H1 (cell line): ENCODE measurements around the gene ACAT2. TPM values are rescaled to one million over a fixed set of nuclear protein-coding genes. Genes with fewer than 3 reads are reported as not detected.
"Not testable (repeated sequence)": the region's sequence is repeated elsewhere in the genome, so short reads cannot be mapped to it uniquely, and the experiment has no call there.

Experiments used
- CTCF ChIA-PET: fragments of 300-600 bp; sonication (Branson Sonifier 250); formaldehyde crosslinking; loops from one replicate; lab custom pipeline; 2021; ENCODE audit not compliant: partially characterized antibody; lab: Charles Lee
- POLR2A ChIA-PET: fragments of 300-600 bp; sonication (Branson Sonifier 250); formaldehyde crosslinking; loops from one replicate; lab custom pipeline; 2021; ENCODE audit warnings: inconsistent platforms; ENCODE audit not compliant: partially characterized antibody; lab: Charles Lee
- DNase-seq, 2 experiments: peaks; one replicate each; pipeline versions ENCODE4 v3.0.0 to v3.0.0-alpha.2; 2010 to 2022; ENCODE audit warnings: low spot score in 2 of 2, low read depth in 1 of 2, mixed read lengths in 1 of 2
- FAIRE-seq: peaks from 2 replicates; lab custom pipeline; 2011; peaks lifted over from hg19 to GRCh38; lab: Jason Lieb, UNC
- H2AFZ ChIP-seq: 2 replicates; pipeline ENCODE4 v1.8.1; 2012; ENCODE audit warnings: low read length, inconsistent platforms
- H2AK5ac ChIP-seq: 2 replicates; pipeline ENCODE4 v1.6.1; 2013; ENCODE audit warnings: low read depth, low read length
- H2BK120ac ChIP-seq: replicated peaks from 2 replicates; pipeline ENCODE3; 2013; ENCODE audit warnings: low read depth, low read length, inconsistent platforms
- H2BK12ac ChIP-seq: 2 replicates; pipeline ENCODE4 v1.6.1; 2013; ENCODE audit warnings: low read depth, low read length
- H2BK15ac ChIP-seq: 2 replicates; pipeline ENCODE4 v1.6.1; 2013; ENCODE audit warnings: low read length
- H2BK20ac ChIP-seq: 2 replicates; pipeline ENCODE4 v1.6.1; 2013; ENCODE audit warnings: low read length
- H2BK5ac ChIP-seq: 2 replicates; pipeline ENCODE4 v1.6.1; 2013; ENCODE audit warnings: low read depth, low read length
- H3K14ac ChIP-seq: 2 replicates; pipeline ENCODE4 v1.6.1; 2013; ENCODE audit warnings: inconsistent platforms; ENCODE audit not compliant: insufficient read length
- H3K18ac ChIP-seq: 2 replicates; pipeline ENCODE4 v1.6.1; 2013; ENCODE audit warnings: low read length; ENCODE audit errors: extremely low read depth
- H3K23ac ChIP-seq: 2 replicates; pipeline ENCODE4 v1.6.1; 2013; ENCODE audit warnings: inconsistent platforms; ENCODE audit not compliant: insufficient read length
- H3K23me2 ChIP-seq: 2 replicates; pipeline ENCODE4 v1.6.1; 2013; ENCODE audit warnings: low read depth, low read length
- H3K27ac ChIP-seq: 2 replicates; pipeline ENCODE4 v1.6.1; 2011; ENCODE audit warnings: low read depth, low read length, inconsistent platforms
- H3K27me3 ChIP-seq, 4 experiments: replicated peaks in 1 of 4; 1 replicate in 1 of 4; 2 replicates in 3 of 4; pipeline versions ENCODE4 v1.6.1 to v1.8.1; 2011 to 2013; ENCODE audit warnings: low read length in 3 of 4, mild to moderate bottlenecking in 3 of 4, inconsistent platforms in 2 of 4, mixed read lengths in 2 of 4, moderate library complexity in 1 of 4; ENCODE audit not compliant: control insufficient read depth in 3 of 4, insufficient read depth in 3 of 4; ENCODE audit errors: extremely low read depth in 1 of 4
- H3K36me3 ChIP-seq, 4 experiments: 2 replicates each; pipeline versions ENCODE4 v1.6.1 to v1.8.1; 2011 to 2013; ENCODE audit warnings: mild to moderate bottlenecking in 4 of 4, low read length in 3 of 4, moderate library complexity in 2 of 4, control low read depth in 1 of 4, inconsistent platforms in 1 of 4; ENCODE audit not compliant: insufficient read depth in 4 of 4, control insufficient read depth in 2 of 4
- H3K4ac ChIP-seq: replicated peaks from 2 replicates; pipeline ENCODE3; 2013; ENCODE audit warnings: low read length, low read depth, mixed read lengths, inconsistent platforms; ENCODE audit not compliant: insufficient read length
- H3K4me1 ChIP-seq, 4 experiments: replicated peaks in 1 of 4; 1 replicate in 1 of 4; 2 replicates in 3 of 4; pipeline versions ENCODE4 v1.6.1 to v1.8.1; 2011 to 2013; ENCODE audit warnings: low read length in 3 of 4, inconsistent platforms in 2 of 4, mixed read lengths in 1 of 4; ENCODE audit not compliant: insufficient read depth in 4 of 4, control insufficient read depth in 3 of 4
- H3K4me2 ChIP-seq, 2 experiments: 2 replicates each; pipeline versions ENCODE4 v1.6.1 to v1.8.1; 2011 to 2013; ENCODE audit warnings: low read depth in 2 of 2, low read length in 2 of 2, control low read depth in 1 of 2, inconsistent platforms in 1 of 2, mild to moderate bottlenecking in 1 of 2; ENCODE audit not compliant: insufficient read depth in 1 of 2
- H3K4me3 ChIP-seq, 4 experiments: fragments of 200-600, 300-600 bp in 1 of 4; sonication (generic), shearing (Covaris generic), sonication (Bioruptor Twin) in 1 of 4; 2 replicates each; pipeline versions ENCODE4 v1.5.1 to v1.8.1; 2011 to 2016; ENCODE audit warnings: low read length in 4 of 4, low read depth in 3 of 4, control low read depth in 2 of 4, inconsistent platforms in 2 of 4, mild to moderate bottlenecking in 2 of 4, mixed read lengths in 1 of 4, moderate library complexity in 1 of 4; ENCODE audit not compliant: insufficient read depth in 2 of 4; ENCODE audit errors: extremely low read depth in 1 of 4
- H3K56ac ChIP-seq: replicated peaks from 2 replicates; pipeline ENCODE3; 2013; ENCODE audit warnings: low read depth, mild to moderate bottlenecking, mixed read lengths, low read length, inconsistent platforms; ENCODE audit not compliant: insufficient read length
- H3K79me1 ChIP-seq: 2 replicates; pipeline ENCODE4 v1.6.1; 2013; ENCODE audit warnings: low read depth, low read length, control low read depth
- H3K79me2 ChIP-seq, 2 experiments: 2 replicates each; pipeline versions ENCODE4 v1.6.1 to v1.8.1; 2012 to 2013; ENCODE audit warnings: low read length in 2 of 2, mild to moderate bottlenecking in 2 of 2, inconsistent platforms in 1 of 2; ENCODE audit not compliant: insufficient read depth in 2 of 2, control insufficient read depth in 1 of 2
- H3K9ac ChIP-seq, 4 experiments: replicated peaks in 1 of 4; 1 replicate in 1 of 4; 2 replicates in 3 of 4; pipeline versions ENCODE4 v1.6.1 to v1.8.1; 2011 to 2013; ENCODE audit warnings: low read depth in 3 of 4, low read length in 3 of 4, control low read depth in 2 of 4, mild to moderate bottlenecking in 2 of 4, moderate library complexity in 2 of 4, inconsistent platforms in 1 of 4; ENCODE audit errors: extremely low read depth in 1 of 4
- H3K9me3 ChIP-seq, 2 experiments: 2 replicates each; pipeline versions ENCODE4 v1.6.1 to v1.8.1; 2012 to 2013; ENCODE audit warnings: mild to moderate bottlenecking in 2 of 2, moderate library complexity in 2 of 2, control low read depth in 1 of 2, inconsistent platforms in 1 of 2, low read depth in 1 of 2, low read length in 1 of 2, mixed read lengths in 1 of 2; ENCODE audit not compliant: insufficient read depth in 2 of 2
- H4K20me1 ChIP-seq, 2 experiments: replicated peaks in 1 of 2; 2 replicates each; pipeline versions ENCODE3 to v1.8.1; 2011 to 2013; ENCODE audit warnings: inconsistent platforms in 2 of 2, low read length in 2 of 2, mild to moderate bottlenecking in 1 of 2; ENCODE audit not compliant: insufficient read depth in 2 of 2, control insufficient read depth in 1 of 2
- H4K5ac ChIP-seq: 2 replicates; pipeline ENCODE4 v1.6.1; 2013; ENCODE audit warnings: low read length, low read depth, mixed read lengths, inconsistent platforms; ENCODE audit not compliant: insufficient read length
- H4K8ac ChIP-seq: 2 replicates; pipeline ENCODE4 v1.8.0; 2013; ENCODE audit warnings: mild to moderate bottlenecking, moderate library complexity, low read length, inconsistent platforms; ENCODE audit not compliant: insufficient read depth; ENCODE audit errors: extremely low read depth
- H4K91ac ChIP-seq: replicated peaks from 2 replicates; pipeline ENCODE3; 2013; ENCODE audit warnings: low read length, mixed read lengths, inconsistent platforms; ENCODE audit not compliant: insufficient read length
- WGBS, 2 experiments: shearing (Covaris generic) in 1 of 2; methylation state at CpG; one replicate each; pipeline versions ENCODE4 v1.1.6 to v1.1.7; 2013 to 2015; ENCODE audit warnings: low lambda C conversion rate in 2 of 2, mixed read lengths in 2 of 2, inconsistent platforms in 1 of 2, low coverage in 1 of 2, missing lambda C conversion rate in 1 of 2; ENCODE audit not compliant: insufficient replicate concordance in 2 of 2, insufficient coverage in 1 of 2, insufficient read length in 1 of 2; ENCODE audit errors: extremely low coverage in 1 of 2, missing lambda C conversion rate in 1 of 2; 5-methylcytosine and 5-hydroxymethylcytosine counted together
- polyA plus RNA-seq, 7 experiments: library from polyadenylated mRNA; depleted of rRNA in 3 of 7; stranded (reverse) in 5 of 7; unstranded in 2 of 7; fragments of >200 nt in 5 of 7; fragments of 200-250 nt in 2 of 7; gene quantifications; 1 replicate in 5 of 7; 2 replicates in 1 of 7; 4 replicates in 1 of 7; pipeline versions ENCODE4 v1.2.1 to v1.2.3, GENCODE V29; 2011 to 2013; ENCODE audit warnings: missing spikeins in 2 of 7, mixed read lengths in 2 of 7
- total RNA-seq: library from RNA; stranded (reverse); fragmentation: NEBNext Ultra II Directional; extraction: Animal tissue kit (Norgen Biotek cat#: 25700); gene quantifications from 2 replicates; pipeline ENCODE4 v1.2.1, GENCODE V29; 2021

The ACAT2 gene
- total and polyA plus RNA-seq, 2 of the 8 experiments (the other 6 are each of a cell fraction or from before 2014, with no cell fraction given) = 61.6 to 166 TPM

GRCh38 chr6:159721981-159722380 is 39.9 kb upstream of the ACAT2 start:
- H3K36me3 ChIP-seq, H3K14ac ChIP-seq, FAIRE-seq, H3K23me2 ChIP-seq, H2AK5ac ChIP-seq, H3K18ac ChIP-seq, H3K27me3 ChIP-seq, H4K5ac ChIP-seq, H2AFZ ChIP-seq, H3K27ac ChIP-seq, H4K8ac ChIP-seq, H3K9me3 ChIP-seq, H4K91ac ChIP-seq, H3K4me2 ChIP-seq, H3K23ac ChIP-seq, H3K9ac ChIP-seq, H3K4ac ChIP-seq, H4K20me1 ChIP-seq, H2BK20ac ChIP-seq, H3K4me3 ChIP-seq, H3K4me1 ChIP-seq, H3K79me1 ChIP-seq, H2BK15ac ChIP-seq, H2BK12ac ChIP-seq, DNase-seq, H3K56ac ChIP-seq, H2BK5ac ChIP-seq, H2BK120ac ChIP-seq: not testable (repeated sequence)
- WGBS, 2 experiments = 100% methylated on average over 3 of the region's 3 CpGs; no CpG with 5 or more reads in 1 of the 2 experiments
- H3K79me2 ChIP-seq = peaks cover 0 to 53% of the 10 kb centered on the region in 2 experiments; a peak in 3 of 4 replicates
- CTCF ChIA-PET = interaction anchor here (0.6 kb wide), 1 partner anchor 534 kb away, joined by 5 read pairs; no protein-coding TSS in a partner anchor
- POLR2A ChIA-PET = interaction anchor here (4.0 kb wide), 1 partner anchor 29 kb away, joined by 21 read pairs; the partner anchor contains the start of gene SOD2
